Breast epithelium (tissue), 4 donors: Measurements from ENCODE around the gene FAM120A. TPM values are rescaled to one million over a fixed set of nuclear protein-coding genes. Genes with fewer than 3 reads are reported as not detected.

Experiments
- DNase-seq, 2 donors: peaks; one replicate each; pipeline ENCODE4 v3.0.0-alpha.2; 2019; ENCODE audit warnings: low spot score in 2 of 2
- H3K27ac ChIP-seq, 2 donors: fragments of 200-600 bp; sonication (generic) in 1 of 2; one replicate each; pipeline ENCODE4 v1.5.1; 2016 to 2019; ENCODE audit warnings: mild to moderate bottlenecking in 1 of 2
- H3K27me3 ChIP-seq, 2 donors: fragments of 200-600 bp; sonication (generic) in 1 of 2; one replicate each; pipeline versions ENCODE4 v1.5.1 to v1.6.0; 2017 to 2019; ENCODE audit warnings: control low read depth in 1 of 2, mild to moderate bottlenecking in 1 of 2
- H3K36me3 ChIP-seq: fragments of 200-600 bp; one replicate; pipeline ENCODE4 v1.5.1; 2019
- H3K4me1 ChIP-seq, 2 donors: fragments of 200-600 bp; sonication (generic); one replicate each; pipeline ENCODE4 v1.5.1; 2016 to 2019; ENCODE audit warnings: control low read depth in 1 of 2
- H3K4me3 ChIP-seq, 3 donors: fragments of 200-600 bp; sonication (generic); 1 replicate in 2 of 3; 2 replicates in 1 of 3; pipeline ENCODE4 v1.5.1; 2016 to 2019; ENCODE audit warnings: mild to moderate bottlenecking in 3 of 3, moderate library complexity in 2 of 3
- H3K9me3 ChIP-seq, 2 donors: fragments of 200-600 bp; sonication (generic) in 1 of 2; one replicate each; pipeline ENCODE4 v1.5.1; 2016 to 2019; ENCODE audit warnings: control low read depth in 1 of 2
- CTCF ChIP-seq, 3 donors: fragments of 450-650 bp; IDR thresholded peaks; one replicate each; pipeline ENCODE4 v1.5.1; 2016 to 2017; ENCODE audit warnings: antibody characterized with exemption in 3 of 3, mild to moderate bottlenecking in 3 of 3, moderate library complexity in 3 of 3
- POLR2A ChIP-seq: fragments of 450-650 bp; IDR thresholded peaks from one replicate; pipeline ENCODE4 v1.6.1; 2016; ENCODE audit warnings: antibody characterized with exemption, mild to moderate bottlenecking, moderate library complexity
- POLR2AphosphoS5 ChIP-seq, 3 donors: sonication (generic); formaldehyde crosslinking; IDR thresholded peaks; one replicate each; pipeline ENCODE4 v1.6.1; 2017; ENCODE audit warnings: antibody characterized with exemption in 3 of 3
- intact Hi-C: fragments of 100-400 bp; cut with DNase I; formaldehyde crosslinking; loops from one replicate; pipeline ENCODE4 v1.15.1; 2023; ENCODE audit warnings: low total_unique reads
- total RNA-seq, 3 donors: library from RNA; depleted of rRNA; stranded (reverse); fragments of >200 nt; gene quantifications; one replicate each; pipeline ENCODE4 v1.1.0, GENCODE V29; 2016

FAM120A gene
- total RNA-seq, 3 donors from 2014 or later: 71.0 to 103 (median 89.6) TPM

- no peaks in the 10 kb centered on the region for H3K9me3 ChIP-seq
- H3K27me3 ChIP-seq: no peaks in the 10 kb centered on the region
- H3K4me3 ChIP-seq: no peak overlapping the region
- peaks cover 0 to 4% of the 10 kb centered on the region in 2 donors for H3K4me1 ChIP-seq
- TF ChIP-seq CTCF (IDR thresholded peaks at IDR 0.05): no peak
- TF ChIP-seq POLR2A: no peak
- no peak for TF ChIP-seq POLR2AphosphoS5 (IDR thresholded peaks at IDR 0.05)
- intact Hi-C loops: no loop called here
- H3K36me3 ChIP-seq: no peaks in the 10 kb centered on the region
- no peak overlapping the region for H3K27ac ChIP-seq
- peak in 1 of 2 donors; percentile 10 for DNase-seq
Measured at GRCh38 chr9:93585259-93585658, 133.8 kb downstream of the FAM120A start.

- no peak overlapping the region for H3K4me3 ChIP-seq
- no peak for TF ChIP-seq POLR2A
- TF ChIP-seq CTCF (IDR thresholded peaks at IDR 0.05): no peak
- TF ChIP-seq POLR2AphosphoS5 (IDR thresholded peaks at IDR 0.05): no peak
- no peaks in the 10 kb centered on the region for H3K27me3 ChIP-seq
- H3K4me1 ChIP-seq: peaks cover 0 to 2% of the 10 kb centered on the region in 2 donors
- H3K36me3 ChIP-seq: no peaks in the 10 kb centered on the region
- DNase-seq: no peak
- intact Hi-C loops: no loop called here
- H3K9me3 ChIP-seq: no peaks in the 10 kb centered on the region
- H3K27ac ChIP-seq: no peak overlapping the region
Measured at GRCh38 chr9:93585695-93586094, 134.2 kb downstream of the FAM120A start.

GRCh38 chr9:93586290-93587057, 135.0 kb downstream of the FAM120A start:
- Histone ChIP-seq H3K27ac (no peak overlapping the region), H3K4me3 (no peak overlapping the region), H3K4me1 (no peaks in the 10 kb centered on the region), H3K36me3 (no peaks in the 10 kb centered on the region), H3K27me3 (no peaks in the 10 kb centered on the region), H3K9me3 (no peaks in the 10 kb centered on the region)
- TF ChIP-seq POLR2A (no peak), CTCF (IDR thresholded peaks at IDR 0.05) (no peak), POLR2AphosphoS5 (IDR thresholded peaks at IDR 0.05) (no peak)
- no peak for DNase-seq
- intact Hi-C loops: no loop called here

GRCh38 chr9:93587284-93587650, 135.8 kb downstream of the FAM120A start:
- intact Hi-C loops: no loop called here
- no peak for TF ChIP-seq POLR2AphosphoS5 (IDR thresholded peaks at IDR 0.05)
- no peak for TF ChIP-seq POLR2A
- TF ChIP-seq CTCF (IDR thresholded peaks at IDR 0.05): no peak

GRCh38 chr9:93587651-93588347, 136.3 kb downstream of the FAM120A start:
- Histone ChIP-seq H3K4me1 (peaks cover 0 to 9% of the 10 kb centered on the region in 2 donors), H3K4me3 (no peak overlapping the region), H3K27me3 (no peaks in the 10 kb centered on the region), H3K9me3 (no peaks in the 10 kb centered on the region), H3K27ac (peak overlapping the region in 1 of 2 donors; percentile 41), H3K36me3 (no peaks in the 10 kb centered on the region)
- intact Hi-C loops: no loop called here
- TF ChIP-seq POLR2A (no peak), POLR2AphosphoS5 (IDR thresholded peaks at IDR 0.05) (no peak), CTCF (IDR thresholded peaks at IDR 0.05) (no peak)
- peak in 1 of 2 donors; percentile 16 for DNase-seq

More at GRCh38 chr9:93587284-93587650, 135.8 kb downstream of the FAM120A start:
- Histone ChIP-seq H3K36me3 (no peaks in the 10 kb centered on the region), H3K9me3 (no peaks in the 10 kb centered on the region), H3K4me3 (no peak overlapping the region), H3K27me3 (no peaks in the 10 kb centered on the region), H3K4me1 (peaks cover 0 to 8% of the 10 kb centered on the region in 2 donors), H3K27ac (no peak overlapping the region)
- no peak for DNase-seq
